Body of pancreas (tissue), 4 donors: ENCODE measurements around the gene PHC3. TPM values are rescaled to one million over a fixed set of nuclear protein-coding genes. Genes with fewer than 3 reads are reported as not detected.
A peak's percentile ranks its signal among the peaks of the same experiment; 100 is the strongest.

Experiments
- ATAC-seq: fragments of 150-250 bp; one replicate; pipeline ENCODE4 v1.9.1; 2016
- DNase-seq, 4 donors: peaks; one replicate each; pipeline ENCODE4 v3.0.0-alpha.2; 2019
- H3K27ac ChIP-seq, 4 donors: fragments of 200-600 bp; sonication (generic); 1 replicate in 3 of 4; 2 replicates in 1 of 4; pipeline versions ENCODE4 v1.5.1 to v1.6.1; 2016 to 2019; ENCODE audit warnings: mild to moderate bottlenecking in 1 of 4, mixed read lengths in 1 of 4, moderate library complexity in 1 of 4
- H3K27me3 ChIP-seq, 2 donors: fragments of 200-600 bp; sonication (generic); one replicate each; pipeline ENCODE4 v1.6.0; 2016; ENCODE audit warnings: mild to moderate bottlenecking in 1 of 2
- H3K36me3 ChIP-seq, 2 donors: fragments of 200-600 bp; sonication (generic); replicated peaks in 1 of 2; 2 replicates each; pipeline ENCODE4 v1.5.1; 2016; ENCODE audit warnings: low read depth in 2 of 2; ENCODE audit not compliant: insufficient read depth in 1 of 2
- H3K4me1 ChIP-seq: fragments of 200-600 bp; sonication (generic); one replicate; pipeline ENCODE4 v1.6.0; 2016
- H3K4me3 ChIP-seq, 2 donors: fragments of 200-600 bp; sonication (generic); 1 replicate in 1 of 2; 2 replicates in 1 of 2; pipeline ENCODE4 v1.5.1; 2016 to 2019
- H3K9me3 ChIP-seq, 3 donors: fragments of 200-600 bp; sonication (generic); 1 replicate in 2 of 3; 2 replicates in 1 of 3; pipeline ENCODE4 v1.5.1; 2016
- POLR2A ChIP-seq, 3 donors: fragments of 450-650 bp; IDR thresholded peaks; one replicate each; pipeline ENCODE4 v1.6.1; 2016; ENCODE audit warnings: antibody characterized with exemption in 3 of 3, mild to moderate bottlenecking in 2 of 3
- WGBS, 2 donors: methylation state at CpG; one replicate each; pipeline ENCODE4 v1.1.5; 2017; 5-methylcytosine and 5-hydroxymethylcytosine counted together
- intact Hi-C: fragments of 100-400 bp; cut with DNase I; formaldehyde crosslinking; loops from one replicate; pipeline ENCODE4 v1.15.1; 2023
- total RNA-seq, 2 donors: library from RNA; depleted of rRNA; stranded (reverse); fragments of >200 nt; gene quantifications; one replicate each; pipeline ENCODE4 v1.1.0, GENCODE V29; 2016
- TF ChIP-seq, protein P1 (sequence below), 7 experiments: fragments of 450-650 bp in 4 of 7; fragments of 200-600 bp in 3 of 7; sonication (generic) in 3 of 7; IDR thresholded peaks; one replicate each; pipeline ENCODE4 v1.5.1; 2016 to 2019; ENCODE audit warnings: antibody characterized with exemption in 7 of 7

Gene PHC3
- total RNA-seq, 2 donors from 2014 or later = 34.8 to 58.7 TPM

DNA sequence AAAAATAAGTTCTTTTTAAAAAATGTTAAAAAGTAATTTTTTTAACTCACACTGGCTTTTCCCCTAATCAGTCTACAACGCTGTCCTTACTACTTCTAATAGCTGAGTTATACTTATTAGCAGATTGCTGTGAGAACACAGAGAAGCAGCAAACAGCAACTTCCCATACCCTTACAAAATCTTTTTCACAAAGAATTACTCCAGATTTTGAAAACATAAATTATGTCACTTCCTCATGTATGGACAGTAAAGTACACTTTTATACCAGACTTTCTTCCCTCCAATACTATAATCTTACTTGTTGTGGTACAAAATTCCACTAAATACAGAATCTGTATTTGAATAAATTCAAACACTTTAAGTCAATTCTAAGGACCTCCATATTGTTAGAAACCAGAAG is 2.1 kb downstream of the PHC3 start:
- peak overlapping the region in 1 of 4 donors; percentile 94 for H3K27ac ChIP-seq
- WGBS, 2 donors = 17 to 33% methylated on average over 1 of the region's 1 CpG
- no peaks in the 10 kb centered on the region for H3K9me3 ChIP-seq
- H3K27me3 ChIP-seq = no peaks in the 10 kb centered on the region
- DNase-seq (no peak), ATAC-seq (no peak)
- no peak overlapping the region for H3K4me3 ChIP-seq
- TF ChIP-seq, protein P1, sequence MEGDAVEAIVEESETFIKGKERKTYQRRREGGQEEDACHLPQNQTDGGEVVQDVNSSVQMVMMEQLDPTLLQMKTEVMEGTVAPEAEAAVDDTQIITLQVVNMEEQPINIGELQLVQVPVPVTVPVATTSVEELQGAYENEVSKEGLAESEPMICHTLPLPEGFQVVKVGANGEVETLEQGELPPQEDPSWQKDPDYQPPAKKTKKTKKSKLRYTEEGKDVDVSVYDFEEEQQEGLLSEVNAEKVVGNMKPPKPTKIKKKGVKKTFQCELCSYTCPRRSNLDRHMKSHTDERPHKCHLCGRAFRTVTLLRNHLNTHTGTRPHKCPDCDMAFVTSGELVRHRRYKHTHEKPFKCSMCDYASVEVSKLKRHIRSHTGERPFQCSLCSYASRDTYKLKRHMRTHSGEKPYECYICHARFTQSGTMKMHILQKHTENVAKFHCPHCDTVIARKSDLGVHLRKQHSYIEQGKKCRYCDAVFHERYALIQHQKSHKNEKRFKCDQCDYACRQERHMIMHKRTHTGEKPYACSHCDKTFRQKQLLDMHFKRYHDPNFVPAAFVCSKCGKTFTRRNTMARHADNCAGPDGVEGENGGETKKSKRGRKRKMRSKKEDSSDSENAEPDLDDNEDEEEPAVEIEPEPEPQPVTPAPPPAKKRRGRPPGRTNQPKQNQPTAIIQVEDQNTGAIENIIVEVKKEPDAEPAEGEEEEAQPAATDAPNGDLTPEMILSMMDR (IDR thresholded peaks at IDR 0.05) = no peak
- no peak for TF ChIP-seq POLR2A (IDR thresholded peaks at IDR 0.05)
- peaks cover 0 to 7% of the 10 kb centered on the region in 2 donors for H3K36me3 ChIP-seq
- H3K4me1 ChIP-seq = peaks cover 24% of the 10 kb centered on the region
- intact Hi-C loops = no loop called here

DNA sequence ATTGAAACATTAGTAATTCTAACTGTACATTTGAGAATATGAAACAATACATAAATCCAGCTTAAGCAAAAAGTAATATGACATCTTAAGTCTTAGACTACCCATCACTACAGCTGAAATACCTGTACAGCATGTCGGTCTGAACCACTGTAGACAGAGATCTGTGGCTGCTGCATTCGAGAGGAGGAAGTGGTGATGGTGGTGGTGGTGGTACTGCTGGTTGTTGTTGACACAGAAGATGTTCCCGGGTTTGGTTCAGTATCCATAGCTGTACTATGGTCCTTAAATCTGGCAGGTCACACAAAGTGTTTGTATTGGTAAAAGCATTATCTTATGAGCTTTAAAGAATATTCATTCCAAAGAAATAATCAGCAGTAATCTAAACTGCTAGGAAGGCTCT is 2.9 kb downstream of the PHC3 start:
- TF ChIP-seq, protein P1 (IDR thresholded peaks at IDR 0.05) = no peak
- no peak for TF ChIP-seq POLR2A (IDR thresholded peaks at IDR 0.05)

DNA sequence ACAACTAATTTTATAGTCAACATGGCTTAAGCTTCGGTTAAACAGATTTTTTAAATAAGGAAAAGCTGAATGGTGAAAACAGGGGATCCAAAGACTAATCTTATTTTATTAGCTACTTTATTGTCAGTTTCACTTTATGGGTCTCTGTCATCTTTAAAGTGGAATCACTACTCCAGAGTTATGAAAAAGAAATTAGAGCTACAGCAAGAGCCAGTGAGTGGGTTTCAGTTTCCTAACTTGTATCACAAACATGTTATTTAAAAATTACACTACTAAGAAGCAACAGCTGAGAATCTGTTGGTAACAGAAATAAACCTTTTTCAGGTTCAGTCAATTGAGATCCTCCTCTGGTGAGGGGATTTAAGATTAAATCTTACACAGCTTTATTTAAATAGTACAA is 10.0 kb downstream of the PHC3 start:
- peaks cover 0 to 8% of the 10 kb centered on the region in 2 donors for H3K36me3 ChIP-seq
- intact Hi-C loops = no loop called here
- no peaks in the 10 kb centered on the region for H3K9me3 ChIP-seq
- TF ChIP-seq, protein P1 (IDR thresholded peaks at IDR 0.05) = no peak
- H3K4me3 ChIP-seq = no peak overlapping the region
- 74 to 94% methylated on average over 1 of the region's 1 CpG for WGBS, 2 donors
- H3K27ac ChIP-seq = no peak overlapping the region
- ATAC-seq = no peak
- no peak for DNase-seq
- H3K4me1 ChIP-seq = peaks cover 14% of the 10 kb centered on the region
- no peaks in the 10 kb centered on the region for H3K27me3 ChIP-seq

More for the DNA sequence above, 2.9 kb downstream of the PHC3 start:
- Histone ChIP-seq H3K9me3 (no peaks in the 10 kb centered on the region), H3K4me3 (no peak overlapping the region), H3K36me3 (peaks cover 0 to 7% of the 10 kb centered on the region in 2 donors), H3K27ac (no peak overlapping the region), H3K27me3 (no peaks in the 10 kb centered on the region), H3K4me1 (peaks cover 26% of the 10 kb centered on the region)
- intact Hi-C loops = no loop called here
- WGBS, 2 donors = 57 to 68% methylated on average over 3 of the region's 3 CpGs
- DNase-seq (no peak), ATAC-seq (no peak)

DNA sequence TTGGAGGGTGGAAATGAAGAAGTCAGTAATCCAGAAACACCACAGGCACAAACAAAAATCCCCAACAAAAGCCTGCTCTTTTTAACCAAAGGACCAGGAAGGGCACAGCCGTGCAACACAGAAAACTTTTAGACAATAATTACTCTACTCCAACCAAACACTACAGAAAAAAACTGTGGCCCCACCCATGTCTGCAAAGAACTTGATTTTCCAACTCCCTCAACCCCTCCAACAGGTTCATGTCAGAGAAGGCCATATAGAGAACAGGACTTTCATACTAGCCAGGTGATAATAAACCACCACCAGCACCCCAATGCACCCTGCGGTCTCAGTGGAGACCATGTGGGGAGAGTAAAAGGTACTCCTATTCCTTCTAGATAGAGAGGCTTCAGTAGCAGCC is 16.8 kb downstream of the PHC3 start:
- Histone ChIP-seq H3K27ac (no peak overlapping the region), H3K4me1 (peaks cover 18% of the 10 kb centered on the region), H3K4me3 (no peak overlapping the region), H3K27me3 (no peaks in the 10 kb centered on the region), H3K9me3 (no peaks in the 10 kb centered on the region), H3K36me3 (peaks cover 0 to 6% of the 10 kb centered on the region in 2 donors)
- 68 to 76% methylated on average over 2 of the region's 2 CpGs for WGBS, 2 donors
- ATAC-seq (no peak), DNase-seq (no peak)
- TF ChIP-seq, protein P1 (IDR thresholded peaks at IDR 0.05) = no peak
- no peak for TF ChIP-seq POLR2A (IDR thresholded peaks at IDR 0.05)
- intact Hi-C loops = no loop called here

DNA sequence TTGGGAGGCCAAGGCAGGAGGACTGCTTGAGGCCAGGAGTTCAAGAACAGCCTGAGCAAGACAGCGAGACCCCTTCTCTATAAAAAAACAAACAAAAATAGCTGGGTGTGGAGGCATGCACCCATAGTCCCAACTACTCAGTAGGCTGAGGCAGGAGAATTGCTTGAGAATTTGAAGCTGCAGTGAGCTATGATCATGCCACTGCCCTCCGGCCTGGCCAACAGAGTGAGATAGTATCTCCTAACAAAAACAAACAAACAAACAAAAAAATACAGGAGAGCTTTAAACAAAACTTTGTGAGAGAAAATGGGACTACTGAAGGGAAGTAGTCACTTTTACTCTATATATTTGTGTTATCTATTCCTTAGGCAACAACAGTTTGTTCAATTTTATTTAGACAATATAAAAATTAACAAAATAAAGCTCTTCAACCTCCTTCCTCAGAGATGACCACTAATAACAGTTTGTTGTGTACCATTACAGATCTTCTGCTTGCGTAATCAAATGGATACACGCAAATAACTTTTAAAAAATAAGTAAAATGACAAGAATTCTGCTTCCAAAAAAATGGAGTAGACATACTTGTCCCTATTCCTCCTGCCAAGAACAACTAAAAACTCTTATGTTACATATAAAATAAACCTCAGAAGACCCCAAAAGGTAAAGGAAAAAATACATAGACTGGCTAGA is 17.4 kb downstream of the PHC3 start:
- intact Hi-C loops = no loop called here
- no peak for ATAC-seq

More for the DNA sequence above, 17.4 kb downstream of the PHC3 start:
- Histone ChIP-seq H3K4me1 (peaks cover 20% of the 10 kb centered on the region), H3K27me3 (no peaks in the 10 kb centered on the region), H3K4me3 (no peak overlapping the region), H3K27ac (no peak overlapping the region), H3K9me3 (no peaks in the 10 kb centered on the region), H3K36me3 (peaks cover 0 to 6% of the 10 kb centered on the region in 2 donors)
- no peak for DNase-seq
- no peak for TF ChIP-seq POLR2A (IDR thresholded peaks at IDR 0.05)
- TF ChIP-seq, protein P1 (IDR thresholded peaks at IDR 0.05) = no peak
- WGBS, 2 donors = 91 to 98% methylated on average over 4 of the region's 4 CpGs
